H1 (cell line): ENCODE data around the gene SLC35D2. TPM values are rescaled to one million over a fixed set of nuclear protein-coding genes. Genes with fewer than 3 reads are reported as not detected.

Source experiments
- CTCF ChIA-PET: fragments of 300-600 bp; sonication (Branson Sonifier 250); formaldehyde crosslinking; loops from one replicate; lab custom pipeline; 2021; ENCODE audit not compliant: partially characterized antibody; lab: Charles Lee
- POLR2A ChIA-PET: fragments of 300-600 bp; sonication (Branson Sonifier 250); formaldehyde crosslinking; loops from one replicate; lab custom pipeline; 2021; ENCODE audit warnings: inconsistent platforms; ENCODE audit not compliant: partially characterized antibody; lab: Charles Lee
- DNase-seq, 2 experiments: peaks; one replicate each; pipeline versions ENCODE4 v3.0.0 to v3.0.0-alpha.2; 2010 to 2022; ENCODE audit warnings: low spot score in 2 of 2, low read depth in 1 of 2, mixed read lengths in 1 of 2
- FAIRE-seq: peaks from 2 replicates; lab custom pipeline; 2011; peaks lifted over from hg19 to GRCh38; lab: Jason Lieb, UNC
- H2AFZ ChIP-seq: 2 replicates; pipeline ENCODE4 v1.8.1; 2012; ENCODE audit warnings: low read length, inconsistent platforms
- H2AK5ac ChIP-seq: 2 replicates; pipeline ENCODE4 v1.6.1; 2013; ENCODE audit warnings: low read depth, low read length
- H2BK120ac ChIP-seq: replicated peaks from 2 replicates; pipeline ENCODE3; 2013; ENCODE audit warnings: low read depth, low read length, inconsistent platforms
- H2BK12ac ChIP-seq: 2 replicates; pipeline ENCODE4 v1.6.1; 2013; ENCODE audit warnings: low read depth, low read length
- H2BK15ac ChIP-seq: 2 replicates; pipeline ENCODE4 v1.6.1; 2013; ENCODE audit warnings: low read length
- H2BK20ac ChIP-seq: 2 replicates; pipeline ENCODE4 v1.6.1; 2013; ENCODE audit warnings: low read length
- H2BK5ac ChIP-seq: 2 replicates; pipeline ENCODE4 v1.6.1; 2013; ENCODE audit warnings: low read depth, low read length
- H3K14ac ChIP-seq: 2 replicates; pipeline ENCODE4 v1.6.1; 2013; ENCODE audit warnings: inconsistent platforms; ENCODE audit not compliant: insufficient read length
- H3K18ac ChIP-seq: 2 replicates; pipeline ENCODE4 v1.6.1; 2013; ENCODE audit warnings: low read length; ENCODE audit errors: extremely low read depth
- H3K23ac ChIP-seq: 2 replicates; pipeline ENCODE4 v1.6.1; 2013; ENCODE audit warnings: inconsistent platforms; ENCODE audit not compliant: insufficient read length
- H3K23me2 ChIP-seq: 2 replicates; pipeline ENCODE4 v1.6.1; 2013; ENCODE audit warnings: low read depth, low read length
- H3K27ac ChIP-seq: 2 replicates; pipeline ENCODE4 v1.6.1; 2011; ENCODE audit warnings: low read depth, low read length, inconsistent platforms
- H3K27me3 ChIP-seq, 4 experiments: replicated peaks in 1 of 4; 1 replicate in 1 of 4; 2 replicates in 3 of 4; pipeline versions ENCODE4 v1.6.1 to v1.8.1; 2011 to 2013; ENCODE audit warnings: low read length in 3 of 4, mild to moderate bottlenecking in 3 of 4, inconsistent platforms in 2 of 4, mixed read lengths in 2 of 4, moderate library complexity in 1 of 4; ENCODE audit not compliant: control insufficient read depth in 3 of 4, insufficient read depth in 3 of 4; ENCODE audit errors: extremely low read depth in 1 of 4
- H3K36me3 ChIP-seq, 4 experiments: 2 replicates each; pipeline versions ENCODE4 v1.6.1 to v1.8.1; 2011 to 2013; ENCODE audit warnings: mild to moderate bottlenecking in 4 of 4, low read length in 3 of 4, moderate library complexity in 2 of 4, control low read depth in 1 of 4, inconsistent platforms in 1 of 4; ENCODE audit not compliant: insufficient read depth in 4 of 4, control insufficient read depth in 2 of 4
- H3K4ac ChIP-seq: replicated peaks from 2 replicates; pipeline ENCODE3; 2013; ENCODE audit warnings: low read length, low read depth, mixed read lengths, inconsistent platforms; ENCODE audit not compliant: insufficient read length
- H3K4me1 ChIP-seq, 4 experiments: replicated peaks in 1 of 4; 1 replicate in 1 of 4; 2 replicates in 3 of 4; pipeline versions ENCODE4 v1.6.1 to v1.8.1; 2011 to 2013; ENCODE audit warnings: low read length in 3 of 4, inconsistent platforms in 2 of 4, mixed read lengths in 1 of 4; ENCODE audit not compliant: insufficient read depth in 4 of 4, control insufficient read depth in 3 of 4
- H3K4me2 ChIP-seq, 2 experiments: 2 replicates each; pipeline versions ENCODE4 v1.6.1 to v1.8.1; 2011 to 2013; ENCODE audit warnings: low read depth in 2 of 2, low read length in 2 of 2, control low read depth in 1 of 2, inconsistent platforms in 1 of 2, mild to moderate bottlenecking in 1 of 2; ENCODE audit not compliant: insufficient read depth in 1 of 2
- H3K4me3 ChIP-seq, 4 experiments: fragments of 200-600, 300-600 bp in 1 of 4; sonication (generic), shearing (Covaris generic), sonication (Bioruptor Twin) in 1 of 4; 2 replicates each; pipeline versions ENCODE4 v1.5.1 to v1.8.1; 2011 to 2016; ENCODE audit warnings: low read length in 4 of 4, low read depth in 3 of 4, control low read depth in 2 of 4, inconsistent platforms in 2 of 4, mild to moderate bottlenecking in 2 of 4, mixed read lengths in 1 of 4, moderate library complexity in 1 of 4; ENCODE audit not compliant: insufficient read depth in 2 of 4; ENCODE audit errors: extremely low read depth in 1 of 4
- H3K56ac ChIP-seq: replicated peaks from 2 replicates; pipeline ENCODE3; 2013; ENCODE audit warnings: low read depth, mild to moderate bottlenecking, mixed read lengths, low read length, inconsistent platforms; ENCODE audit not compliant: insufficient read length
- H3K79me1 ChIP-seq: 2 replicates; pipeline ENCODE4 v1.6.1; 2013; ENCODE audit warnings: low read depth, low read length, control low read depth
- H3K79me2 ChIP-seq, 2 experiments: 2 replicates each; pipeline versions ENCODE4 v1.6.1 to v1.8.1; 2012 to 2013; ENCODE audit warnings: low read length in 2 of 2, mild to moderate bottlenecking in 2 of 2, inconsistent platforms in 1 of 2; ENCODE audit not compliant: insufficient read depth in 2 of 2, control insufficient read depth in 1 of 2
- H3K9ac ChIP-seq, 4 experiments: replicated peaks in 1 of 4; 1 replicate in 1 of 4; 2 replicates in 3 of 4; pipeline versions ENCODE4 v1.6.1 to v1.8.1; 2011 to 2013; ENCODE audit warnings: low read depth in 3 of 4, low read length in 3 of 4, control low read depth in 2 of 4, mild to moderate bottlenecking in 2 of 4, moderate library complexity in 2 of 4, inconsistent platforms in 1 of 4; ENCODE audit errors: extremely low read depth in 1 of 4
- H3K9me3 ChIP-seq, 2 experiments: 2 replicates each; pipeline versions ENCODE4 v1.6.1 to v1.8.1; 2012 to 2013; ENCODE audit warnings: mild to moderate bottlenecking in 2 of 2, moderate library complexity in 2 of 2, control low read depth in 1 of 2, inconsistent platforms in 1 of 2, low read depth in 1 of 2, low read length in 1 of 2, mixed read lengths in 1 of 2; ENCODE audit not compliant: insufficient read depth in 2 of 2
- H4K20me1 ChIP-seq, 2 experiments: replicated peaks in 1 of 2; 2 replicates each; pipeline versions ENCODE3 to v1.8.1; 2011 to 2013; ENCODE audit warnings: inconsistent platforms in 2 of 2, low read length in 2 of 2, mild to moderate bottlenecking in 1 of 2; ENCODE audit not compliant: insufficient read depth in 2 of 2, control insufficient read depth in 1 of 2
- H4K5ac ChIP-seq: 2 replicates; pipeline ENCODE4 v1.6.1; 2013; ENCODE audit warnings: low read length, low read depth, mixed read lengths, inconsistent platforms; ENCODE audit not compliant: insufficient read length
- H4K8ac ChIP-seq: 2 replicates; pipeline ENCODE4 v1.8.0; 2013; ENCODE audit warnings: mild to moderate bottlenecking, moderate library complexity, low read length, inconsistent platforms; ENCODE audit not compliant: insufficient read depth; ENCODE audit errors: extremely low read depth
- H4K91ac ChIP-seq: replicated peaks from 2 replicates; pipeline ENCODE3; 2013; ENCODE audit warnings: low read length, mixed read lengths, inconsistent platforms; ENCODE audit not compliant: insufficient read length
- CBX8 ChIP-seq: fragments of 300-800, 300-1000 bp; sonication (generic); IDR thresholded peaks from 2 replicates; pipeline ENCODE4 v1.7.1; 2016; ENCODE audit warnings: low read depth, low read length, borderline replicate concordance
- CTBP2 ChIP-seq: IDR thresholded peaks from 2 replicates; pipeline ENCODE4 v1.7.0; 2011; ENCODE audit warnings: borderline replicate concordance, mild to moderate bottlenecking, moderate library complexity, mixed read lengths, low read length; ENCODE audit not compliant: insufficient read depth, insufficient read length
- KDM5A ChIP-seq: fragments of 200-600 bp; IDR thresholded peaks from 2 replicates; pipeline ENCODE4 v1.7.1; 2012; ENCODE audit warnings: mild to moderate bottlenecking, low read length, inconsistent platforms, mixed read lengths
- WGBS, 2 experiments: shearing (Covaris generic) in 1 of 2; methylation state at CpG; one replicate each; pipeline versions ENCODE4 v1.1.6 to v1.1.7; 2013 to 2015; ENCODE audit warnings: low lambda C conversion rate in 2 of 2, mixed read lengths in 2 of 2, inconsistent platforms in 1 of 2, low coverage in 1 of 2, missing lambda C conversion rate in 1 of 2; ENCODE audit not compliant: insufficient replicate concordance in 2 of 2, insufficient coverage in 1 of 2, insufficient read length in 1 of 2; ENCODE audit errors: extremely low coverage in 1 of 2, missing lambda C conversion rate in 1 of 2; 5-methylcytosine and 5-hydroxymethylcytosine counted together
- polyA plus RNA-seq, 7 experiments: library from polyadenylated mRNA; depleted of rRNA in 3 of 7; stranded (reverse) in 5 of 7; unstranded in 2 of 7; fragments of >200 nt in 5 of 7; fragments of 200-250 nt in 2 of 7; gene quantifications; 1 replicate in 5 of 7; 2 replicates in 1 of 7; 4 replicates in 1 of 7; pipeline versions ENCODE4 v1.2.1 to v1.2.3, GENCODE V29; 2011 to 2013; ENCODE audit warnings: missing spikeins in 2 of 7, mixed read lengths in 2 of 7
- total RNA-seq: library from RNA; stranded (reverse); fragmentation: NEBNext Ultra II Directional; extraction: Animal tissue kit (Norgen Biotek cat#: 25700); gene quantifications from 2 replicates; pipeline ENCODE4 v1.2.1, GENCODE V29; 2021

SLC35D2 gene
- total and polyA plus RNA-seq, 2 of the 8 experiments (the other 6 are each of a cell fraction or from before 2014, with no cell fraction given), result 9.6 to 11.5 TPM

DNA sequence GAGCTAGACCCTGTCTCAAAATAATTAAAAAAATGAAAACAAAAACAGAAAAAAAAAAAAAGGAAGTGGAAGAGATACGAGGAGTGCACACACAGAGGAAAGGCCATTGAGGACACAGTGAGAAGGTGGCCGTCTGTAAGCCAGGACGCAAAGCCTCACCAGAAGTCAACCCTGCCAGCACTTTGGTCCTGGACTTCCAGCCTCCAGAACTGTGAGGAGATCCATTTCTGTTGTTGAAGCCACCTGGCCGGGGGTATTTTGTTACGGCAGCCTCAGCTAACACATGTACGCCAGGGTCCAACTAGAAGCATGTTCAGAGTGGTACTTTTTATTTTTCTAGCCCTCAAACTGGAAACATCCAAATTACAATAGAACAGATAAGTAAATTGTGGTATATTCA, 21.8 kb downstream of the SLC35D2 start:
- H4K20me1 ChIP-seq, result no peaks in the 10 kb centered on the region
- H2BK120ac ChIP-seq, result no peak overlapping the region
- WGBS, 2 experiments, result 90% methylated on average over 6 of the region's 6 CpGs; no CpG with 5 or more reads in 1 of the 2 experiments
- no peak overlapping the region for H3K9ac ChIP-seq
- FAIRE-seq, result no peak
- no peak overlapping the region for H3K4ac ChIP-seq
- H2AK5ac ChIP-seq, result no peak overlapping the region
- H2BK5ac ChIP-seq, result no peak overlapping the region
- H2AFZ ChIP-seq, result no peak overlapping the region
- H3K79me1 ChIP-seq, result no peaks in the 10 kb centered on the region
- H2BK12ac ChIP-seq, result no peak overlapping the region
- H4K8ac ChIP-seq, result no peak overlapping the region
- no peak overlapping the region for H3K27ac ChIP-seq
- no peak overlapping the region for H3K56ac ChIP-seq
- POLR2A ChIA-PET, result interaction anchor here (1.3 kb wide), 1 partner anchor 12 kb away, joined by 4 read pairs; no protein-coding TSS in a partner anchor
- H3K4me1 ChIP-seq, result no peaks in the 10 kb centered on the region
- TF ChIP-seq CTBP2 (no peak), CBX8 (no peak), KDM5A (no peak)
- CTCF ChIA-PET, result interaction anchor here (0.6 to 1.3 kb wide), 3 partner anchors 10 to 490 kb away, joined by 3 to 4 read pairs (median 3); no protein-coding TSS in a partner anchor
- H4K5ac ChIP-seq, result no peak overlapping the region
- no peak overlapping the region for H3K18ac ChIP-seq
- H2BK20ac ChIP-seq, result no peak overlapping the region
- no peak overlapping the region for H3K14ac ChIP-seq
- no peak for DNase-seq
- H3K23ac ChIP-seq, result no peak overlapping the region
- H2BK15ac ChIP-seq, result no peak overlapping the region
- no peaks in the 10 kb centered on the region for H3K23me2 ChIP-seq
- no peak overlapping the region for H4K91ac ChIP-seq
- H3K36me3 ChIP-seq, result peaks cover 0 to 6% (median 0%) of the 10 kb centered on the region in 4 experiments; a peak in 2 of 8 replicates
- no peaks in the 10 kb centered on the region for H3K79me2 ChIP-seq
- no peak overlapping the region for H3K4me3 ChIP-seq
- H3K9me3 ChIP-seq, result no peaks in the 10 kb centered on the region
- H3K27me3 ChIP-seq, result no peaks in the 10 kb centered on the region
- no peak overlapping the region for H3K4me2 ChIP-seq
